Dermis microvascular lymphatic vessel endothelial cell (primary cell): ENCODE measurements around the gene ENDOV. TPM values are rescaled to one million over a fixed set of nuclear protein-coding genes. Genes with fewer than 3 reads are reported as not detected.
A peak's percentile ranks its signal among the peaks of the same experiment; 100 is the strongest.

Experiments used
- DNase-seq, 2 donors: peaks; one replicate each; pipeline versions ENCODE4 v3.0.0 to v3.0.0-alpha.2; 2010; ENCODE audit warnings: low read depth in 2 of 2
- total RNA-seq: library from RNA; depleted of rRNA; stranded (reverse); fragments of >200 nt; gene quantifications from 2 replicates; pipeline ENCODE4 v1.2.1, GENCODE V29; 2014

The ENDOV gene
- 19.6 and 26.9 TPM in 2 replicates for total RNA-seq

- peak; percentile 88 to 92 for DNase-seq
Measured at GRCh38 chr17:80414803-80415625, at the start of gene ENDOV. Gene ENDOV, plus strand, starts transcription at chr17:80415167. Its CDS starts 28 bp downstream, at chr17:80415195.

- peak in 1 of 2 donors; percentile 13 for DNase-seq
Measured at GRCh38 chr17:80365983-80366382, 49.0 kb upstream of the ENDOV start.

GRCh38 chr17:80367503-80367902, 47.5 kb upstream of the ENDOV start:
- no peak for DNase-seq

- no peak for DNase-seq
Measured at GRCh38 chr17:80371196-80371595, 43.8 kb upstream of the ENDOV start.

GRCh38 chr17:80372456-80372855, 42.5 kb upstream of the ENDOV start:
- DNase-seq, result no peak

- no peak for DNase-seq
Measured at GRCh38 chr17:80372922-80373570, 41.9 kb upstream of the ENDOV start.

- DNase-seq, result no peak
Measured at GRCh38 chr17:80374039-80374731, 40.8 kb upstream of the ENDOV start.

- DNase-seq, result no peak
Measured at GRCh38 chr17:80374732-80375585, 40.0 kb upstream of the ENDOV start.

- no peak for DNase-seq
Measured at GRCh38 chr17:80376531-80376930, 38.4 kb upstream of the ENDOV start.

- DNase-seq, result no peak
Measured at GRCh38 chr17:80377798-80378197, 37.2 kb upstream of the ENDOV start.

- DNase-seq, result no peak
Measured at GRCh38 chr17:80379348-80379747, 35.6 kb upstream of the ENDOV start.

GRCh38 chr17:80380068-80380467, 34.9 kb upstream of the ENDOV start:
- no peak for DNase-seq

GRCh38 chr17:80380555-80381002, 34.4 kb upstream of the ENDOV start:
- no peak for DNase-seq

GRCh38 chr17:80381416-80381923, 33.5 kb upstream of the ENDOV start:
- no peak for DNase-seq

- no peak for DNase-seq
Measured at GRCh38 chr17:80382446-80382845, 32.5 kb upstream of the ENDOV start.

GRCh38 chr17:80382956-80383355, 32.0 kb upstream of the ENDOV start:
- no peak for DNase-seq

GRCh38 chr17:80384078-80384960, 30.6 kb upstream of the ENDOV start:
- DNase-seq, result no peak

- no peak for DNase-seq
Measured at GRCh38 chr17:80385046-80385445, 29.9 kb upstream of the ENDOV start.

GRCh38 chr17:80386341-80386740, 28.6 kb upstream of the ENDOV start:
- no peak for DNase-seq

- no peak for DNase-seq
Measured at GRCh38 chr17:80387071-80387470, 27.9 kb upstream of the ENDOV start.
